Measurements from ENCODE around the gene DCAF4.

DNA sequence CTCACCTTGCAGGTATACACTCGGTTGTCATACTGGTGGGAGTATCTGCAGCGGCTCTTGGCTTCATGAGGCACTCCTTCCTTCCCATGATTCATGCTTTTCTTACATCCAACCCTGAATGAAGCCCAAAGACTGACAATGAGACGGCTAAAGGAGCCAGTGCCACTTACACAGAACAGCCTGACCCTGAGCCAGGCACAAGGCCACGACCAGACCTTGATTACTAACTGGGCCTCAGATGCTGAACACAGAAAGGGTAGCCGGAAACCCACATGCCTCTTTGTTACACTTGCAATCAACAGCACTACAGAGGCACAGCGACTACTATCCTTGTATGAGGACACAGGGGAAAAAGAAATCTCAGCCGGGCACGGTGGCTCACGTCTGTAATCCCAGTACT is 52.6 kb downstream of the DCAF4 start:
- TF ChIP-seq CTCF (conservative IDR thresholded peaks at IDR 0.05) (no peak), EZH2 (IDR thresholded peaks at IDR 0.05; ENCODE audit: low read depth) (no peak)

Data from PC-9 (cell line).